Measurements from ENCODE around the gene NBPF6. TPM values are rescaled to one million over a fixed set of nuclear protein-coding genes. Genes with fewer than 3 reads are reported as not detected.

NBPF6 gene
- total and polyA plus RNA-seq, 5 donors from 2014 or later, result not detected

- H3K9me3 ChIP-seq (ENCODE audit: control insufficient read depth in 2 of 2, low read length in 2 of 2), result no peaks in the 10 kb centered on the region
- DNase-seq, result no peak
- H3K27me3 ChIP-seq (ENCODE audit: control insufficient read depth, insufficient read depth, low read length), result peaks cover 36% of the 10 kb centered on the region
- no peak overlapping the region for H3K27ac Mint-ChIP-seq
- H3K4me3 Mint-ChIP-seq, result no peak overlapping the region
- H3K4me1 Mint-ChIP-seq, result no peaks in the 10 kb centered on the region
- H3K4me3 ChIP-seq (ENCODE audit: low read depth, low read length), result no peak overlapping the region
- no peak for ATAC-seq (ENCODE audit: low read depth in 2 of 2)
- H3K36me3 ChIP-seq (ENCODE audit: control insufficient read depth, insufficient read depth, low read length), result no peaks in the 10 kb centered on the region
- H3K36me3 Mint-ChIP-seq, result no peaks in the 10 kb centered on the region
- H3K27me3 Mint-ChIP-seq, result peaks cover 41% of the 10 kb centered on the region
- H3K4me1 ChIP-seq (ENCODE audit: control insufficient read depth, insufficient read depth, low read length, poor library complexity, severe bottlenecking), result peaks cover 17% of the 10 kb centered on the region
- H3K9me3 Mint-ChIP-seq, result peaks cover 0 to 1% (median 0%) of the 10 kb centered on the region in 7 donors
- no peak overlapping the region for H3K27ac ChIP-seq (ENCODE audit: insufficient read depth, low read length, poor library complexity, severe bottlenecking)
Observed at GRCh38 chr1:108502624-108503023, 52.5 kb downstream of the NBPF6 start.

DNA sequence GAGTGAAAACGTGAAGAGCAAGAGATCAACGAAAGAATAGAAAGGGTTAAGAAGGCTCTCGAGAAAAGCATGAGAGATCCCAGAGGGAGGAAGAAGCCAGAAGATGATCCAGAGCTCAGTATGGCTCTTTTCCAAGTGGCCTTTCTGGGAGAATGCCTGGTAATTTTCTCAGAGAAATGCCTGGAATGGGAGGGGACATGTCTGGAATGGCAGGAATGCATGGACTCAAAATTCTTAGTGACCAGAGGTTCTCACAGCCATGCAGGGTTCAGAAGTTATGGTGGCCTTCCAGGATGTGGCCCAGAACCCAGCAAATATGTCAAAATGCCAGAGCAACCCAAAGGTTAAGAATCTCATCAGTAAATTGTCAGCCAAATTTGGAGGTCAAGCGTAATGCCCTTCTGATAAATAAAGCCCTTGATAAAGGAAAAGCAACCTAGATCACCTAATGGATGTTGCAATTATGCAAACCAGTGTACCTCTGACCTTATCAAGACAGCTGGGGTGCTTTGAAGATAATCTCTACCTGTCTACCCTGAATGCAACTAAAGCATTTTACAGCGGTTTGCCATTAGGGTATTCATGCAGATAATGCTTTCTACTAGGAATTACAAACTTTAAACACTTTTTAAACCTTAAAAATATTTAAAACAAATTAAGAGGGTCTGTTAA, 53.1 kb downstream of the NBPF6 start:
- H3K27me3 Mint-ChIP-seq, result peaks cover 41% of the 10 kb centered on the region
- H3K4me1 ChIP-seq (ENCODE audit: control insufficient read depth, insufficient read depth, low read length, poor library complexity, severe bottlenecking), result peaks cover 17% of the 10 kb centered on the region
- no peaks in the 10 kb centered on the region for H3K36me3 Mint-ChIP-seq
- H3K27me3 ChIP-seq (ENCODE audit: control insufficient read depth, insufficient read depth, low read length), result peaks cover 40% of the 10 kb centered on the region
- H3K4me3 Mint-ChIP-seq, result no peak overlapping the region
- ATAC-seq (ENCODE audit: low read depth in 2 of 2) (no peak), DNase-seq (no peak)
- no peak overlapping the region for H3K4me3 ChIP-seq (ENCODE audit: low read depth, low read length)
- no peak overlapping the region for H3K27ac Mint-ChIP-seq
- H3K9me3 ChIP-seq (ENCODE audit: control insufficient read depth in 2 of 2, low read length in 2 of 2), result no peaks in the 10 kb centered on the region
- no peaks in the 10 kb centered on the region for H3K36me3 ChIP-seq (ENCODE audit: control insufficient read depth, insufficient read depth, low read length)
- H3K27ac ChIP-seq (ENCODE audit: insufficient read depth, low read length, poor library complexity, severe bottlenecking), result no peak overlapping the region
- H3K4me1 Mint-ChIP-seq, result no peaks in the 10 kb centered on the region
- peaks cover 0 to 1% (median 0%) of the 10 kb centered on the region in 7 donors for H3K9me3 Mint-ChIP-seq

DNA sequence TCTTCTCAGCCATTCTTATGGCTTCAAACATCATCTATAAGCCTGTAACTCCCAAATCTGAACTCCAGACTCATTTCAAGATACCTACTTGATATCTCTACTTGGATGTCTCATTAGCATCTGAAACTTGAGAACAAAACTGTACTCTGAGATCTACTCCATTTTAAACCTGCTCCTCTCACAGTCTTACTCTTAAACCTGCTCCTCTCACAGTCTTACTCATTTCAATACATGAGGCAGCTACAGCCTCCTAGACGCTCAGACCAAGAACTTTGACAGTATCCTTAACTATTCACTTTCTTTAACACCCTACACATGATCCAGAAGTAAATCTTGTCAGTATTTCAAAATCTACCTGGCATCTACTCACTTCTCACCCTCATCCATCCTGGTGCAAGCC, 54.3 kb downstream of the NBPF6 start:
- Histone ChIP-seq H3K9me3 (ENCODE audit: control insufficient read depth in 2 of 2, low read length in 2 of 2) (no peaks in the 10 kb centered on the region), H3K36me3 (ENCODE audit: control insufficient read depth, insufficient read depth, low read length) (no peaks in the 10 kb centered on the region), H3K27ac (ENCODE audit: insufficient read depth, low read length, poor library complexity, severe bottlenecking) (no peak overlapping the region), H3K4me1 (ENCODE audit: control insufficient read depth, insufficient read depth, low read length, poor library complexity, severe bottlenecking) (peaks cover 17% of the 10 kb centered on the region), H3K27me3 (ENCODE audit: control insufficient read depth, insufficient read depth, low read length) (peaks cover 33% of the 10 kb centered on the region), H3K4me3 (ENCODE audit: low read depth, low read length) (no peak overlapping the region)
- ATAC-seq (ENCODE audit: low read depth in 2 of 2) (peak in 1 of 2 donors; percentile 43), DNase-seq (no peak)
- no peak overlapping the region for H3K27ac Mint-ChIP-seq
- no peaks in the 10 kb centered on the region for H3K4me1 Mint-ChIP-seq
- H3K4me3 Mint-ChIP-seq, result no peak overlapping the region
- peaks cover 33% of the 10 kb centered on the region for H3K27me3 Mint-ChIP-seq
- H3K9me3 Mint-ChIP-seq, result peaks cover 0 to 5% (median 0%) of the 10 kb centered on the region in 7 donors
- no peaks in the 10 kb centered on the region for H3K36me3 Mint-ChIP-seq

DNA sequence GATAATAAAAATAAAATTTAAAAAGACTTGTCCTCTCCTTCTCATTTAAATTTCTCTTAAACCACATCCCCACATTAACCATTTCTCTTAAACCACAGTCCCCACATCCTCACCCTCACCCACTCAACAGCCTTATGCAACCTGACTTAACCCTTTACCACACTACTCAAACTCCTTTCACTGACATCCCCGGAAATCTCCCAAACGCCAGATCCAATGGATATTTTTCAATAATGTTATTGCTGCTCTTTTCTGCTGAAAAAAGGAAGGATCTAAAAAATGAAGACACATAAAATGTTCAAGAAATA, 55.6 kb downstream of the NBPF6 start:
- Histone ChIP-seq H3K27me3 (ENCODE audit: control insufficient read depth, insufficient read depth, low read length) (peaks cover 33% of the 10 kb centered on the region), H3K4me3 (ENCODE audit: low read depth, low read length) (peak overlapping the region; percentile 35), H3K36me3 (ENCODE audit: control insufficient read depth, insufficient read depth, low read length) (no peaks in the 10 kb centered on the region), H3K9me3 (ENCODE audit: control insufficient read depth in 2 of 2, low read length in 2 of 2) (peaks cover 7 to 11% of the 10 kb centered on the region in 2 experiments), H3K27ac (ENCODE audit: insufficient read depth, low read length, poor library complexity, severe bottlenecking) (no peak overlapping the region), H3K4me1 (ENCODE audit: control insufficient read depth, insufficient read depth, low read length, poor library complexity, severe bottlenecking) (peaks cover 17% of the 10 kb centered on the region)
- no peak overlapping the region for H3K27ac Mint-ChIP-seq
- H3K36me3 Mint-ChIP-seq, result no peaks in the 10 kb centered on the region
- no peak overlapping the region for H3K4me3 Mint-ChIP-seq
- ATAC-seq (ENCODE audit: low read depth in 2 of 2) (peak; percentile 25 to 56), DNase-seq (peak in 2 of 3 donors; percentile 41 to 65)
- H3K27me3 Mint-ChIP-seq, result peaks cover 39% of the 10 kb centered on the region
- H3K9me3 Mint-ChIP-seq, result peaks cover 0 to 10% (median 0%) of the 10 kb centered on the region in 7 donors
- H3K4me1 Mint-ChIP-seq, result no peaks in the 10 kb centered on the region

DNA sequence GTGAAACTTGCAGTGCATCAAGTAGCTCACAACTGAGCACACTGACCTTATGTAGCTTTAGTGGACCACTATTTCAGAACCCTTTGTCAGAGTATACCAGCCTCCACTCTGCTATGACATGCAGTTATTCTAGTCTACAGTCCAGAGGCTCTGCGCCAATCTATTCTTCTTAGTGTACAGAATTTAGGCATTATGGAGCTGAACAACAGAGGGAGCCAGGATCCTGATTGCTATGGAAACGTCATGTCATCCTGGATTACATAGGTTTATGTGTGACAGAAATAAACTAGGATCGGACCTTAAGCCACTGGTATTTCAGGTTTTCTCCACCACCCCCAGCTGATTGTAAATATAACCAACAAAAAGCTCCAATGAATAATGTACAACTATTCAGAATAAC, 61.6 kb downstream of the NBPF6 start:
- peaks cover 7 to 11% of the 10 kb centered on the region in 2 experiments for H3K9me3 ChIP-seq (ENCODE audit: control insufficient read depth in 2 of 2, low read length in 2 of 2)
- Mint-ChIP-seq H3K9me3 (peaks cover 0 to 10% (median 0%) of the 10 kb centered on the region in 7 donors), H3K27me3 (peaks cover 26% of the 10 kb centered on the region), H3K36me3 (no peaks in the 10 kb centered on the region), H3K27ac (no peak overlapping the region), H3K4me3 (no peak overlapping the region), H3K4me1 (no peaks in the 10 kb centered on the region)
- H3K27ac ChIP-seq (ENCODE audit: insufficient read depth, low read length, poor library complexity, severe bottlenecking), result no peak overlapping the region
- no peaks in the 10 kb centered on the region for H3K4me1 ChIP-seq (ENCODE audit: control insufficient read depth, insufficient read depth, low read length, poor library complexity, severe bottlenecking)
- H3K4me3 ChIP-seq (ENCODE audit: low read depth, low read length), result no peak overlapping the region
- no peak for DNase-seq
- peaks cover 15% of the 10 kb centered on the region for H3K27me3 ChIP-seq (ENCODE audit: control insufficient read depth, insufficient read depth, low read length)
- H3K36me3 ChIP-seq (ENCODE audit: control insufficient read depth, insufficient read depth, low read length), result no peaks in the 10 kb centered on the region
- no peak for ATAC-seq (ENCODE audit: low read depth in 2 of 2)

- no peak overlapping the region for H3K27ac Mint-ChIP-seq
- peaks cover 7 to 11% of the 10 kb centered on the region in 2 experiments for H3K9me3 ChIP-seq (ENCODE audit: control insufficient read depth in 2 of 2, low read length in 2 of 2)
- H3K9me3 Mint-ChIP-seq, result peaks cover 0 to 10% (median 0%) of the 10 kb centered on the region in 7 donors
- DNase-seq (peak in 2 of 3 donors; percentile 51 to 58), ATAC-seq (ENCODE audit: low read depth in 2 of 2) (peak; percentile 55 to 62)
- H3K27ac ChIP-seq (ENCODE audit: insufficient read depth, low read length, poor library complexity, severe bottlenecking), result no peak overlapping the region
- H3K4me3 Mint-ChIP-seq, result no peak overlapping the region
- peaks cover 13% of the 10 kb centered on the region for H3K27me3 ChIP-seq (ENCODE audit: control insufficient read depth, insufficient read depth, low read length)
- peaks cover 30% of the 10 kb centered on the region for H3K27me3 Mint-ChIP-seq
- no peaks in the 10 kb centered on the region for H3K36me3 Mint-ChIP-seq
- no peak overlapping the region for H3K4me3 ChIP-seq (ENCODE audit: low read depth, low read length)
- no peaks in the 10 kb centered on the region for H3K4me1 ChIP-seq (ENCODE audit: control insufficient read depth, insufficient read depth, low read length, poor library complexity, severe bottlenecking)
- H3K4me1 Mint-ChIP-seq, result no peaks in the 10 kb centered on the region
- no peaks in the 10 kb centered on the region for H3K36me3 ChIP-seq (ENCODE audit: control insufficient read depth, insufficient read depth, low read length)
Observed at GRCh38 chr1:108512239-108513043, 62.3 kb downstream of the NBPF6 start.

GRCh38 chr1:108513044-108513415, 62.9 kb downstream of the NBPF6 start:
- Mint-ChIP-seq H3K9me3 (peaks cover 0 to 10% (median 0%) of the 10 kb centered on the region in 7 donors), H3K27me3 (peaks cover 26% of the 10 kb centered on the region), H3K36me3 (no peaks in the 10 kb centered on the region), H3K4me3 (no peak overlapping the region), H3K4me1 (no peaks in the 10 kb centered on the region), H3K27ac (no peak overlapping the region)
- H3K27ac ChIP-seq (ENCODE audit: insufficient read depth, low read length, poor library complexity, severe bottlenecking), result no peak overlapping the region
- DNase-seq (no peak), ATAC-seq (ENCODE audit: low read depth in 2 of 2) (no peak)
- no peak overlapping the region for H3K4me3 ChIP-seq (ENCODE audit: low read depth, low read length)
- H3K4me1 ChIP-seq (ENCODE audit: control insufficient read depth, insufficient read depth, low read length, poor library complexity, severe bottlenecking), result no peaks in the 10 kb centered on the region
- H3K9me3 ChIP-seq (ENCODE audit: control insufficient read depth in 2 of 2, low read length in 2 of 2), result peaks cover 7 to 11% of the 10 kb centered on the region in 2 experiments
- H3K27me3 ChIP-seq (ENCODE audit: control insufficient read depth, insufficient read depth, low read length), result peaks cover 9% of the 10 kb centered on the region
- H3K36me3 ChIP-seq (ENCODE audit: control insufficient read depth, insufficient read depth, low read length), result no peaks in the 10 kb centered on the region
